Mucosa of gallbladder (tissue), 1 donor: ENCODE results near the gene THSD7B. TPM values are rescaled to one million over a fixed set of nuclear protein-coding genes. Genes with fewer than 3 reads are reported as not detected.

Source experiments
- DNase-seq: peaks from one replicate; pipeline ENCODE4 v3.0.0-alpha.2; 2020; ENCODE audit warnings: low spot score
- total RNA-seq: library from RNA; stranded (reverse); gene quantifications from one replicate; pipeline ENCODE4 v1.2.1, GENCODE V29; 2021
- donor health status: DM: no; HTN: no; CAD: no.

The THSD7B gene
- total RNA-seq, 1 donor from 2014 or later, result 0.75 TPM

- no peak for DNase-seq
Measured at GRCh38 chr2:137154946-137155345, 389.6 kb downstream of the THSD7B start.

GRCh38 chr2:137155356-137156104 is 390.2 kb downstream of the THSD7B start:
- no peak for DNase-seq

GRCh38 chr2:137156221-137156844 is 391.0 kb downstream of the THSD7B start:
- DNase-seq, result no peak

GRCh38 chr2:137157851-137158250 is 392.5 kb downstream of the THSD7B start:
- no peak for DNase-seq

- DNase-seq, result no peak
Measured at GRCh38 chr2:137161250-137161649, 395.9 kb downstream of the THSD7B start.

- no peak for DNase-seq
Measured at GRCh38 chr2:137165968-137166367, 400.6 kb downstream of the THSD7B start.

- no peak for DNase-seq
Measured at GRCh38 chr2:137167651-137168050, 402.3 kb downstream of the THSD7B start.

- DNase-seq, result no peak
Measured at GRCh38 chr2:137168552-137168951, 403.2 kb downstream of the THSD7B start.

- no peak for DNase-seq
Measured at GRCh38 chr2:137172162-137172561, 406.8 kb downstream of the THSD7B start.

GRCh38 chr2:137173463-137173862 is 408.1 kb downstream of the THSD7B start:
- no peak for DNase-seq

- no peak for DNase-seq
Measured at GRCh38 chr2:137175246-137175645, 409.9 kb downstream of the THSD7B start.

GRCh38 chr2:137178951-137179377 is 413.6 kb downstream of the THSD7B start:
- no peak for DNase-seq

GRCh38 chr2:137179542-137179941 is 414.2 kb downstream of the THSD7B start:
- DNase-seq, result no peak

- DNase-seq, result no peak
Measured at GRCh38 chr2:137180012-137180411, 414.7 kb downstream of the THSD7B start.

GRCh38 chr2:137181370-137181769 is 416.0 kb downstream of the THSD7B start:
- DNase-seq, result no peak

- no peak for DNase-seq
Measured at GRCh38 chr2:137182071-137182470, 416.7 kb downstream of the THSD7B start.

- no peak for DNase-seq
Measured at GRCh38 chr2:137183206-137183898, 418.0 kb downstream of the THSD7B start.

- DNase-seq, result no peak
Measured at GRCh38 chr2:137185378-137186078, 420.2 kb downstream of the THSD7B start.

GRCh38 chr2:137187216-137187615 is 421.9 kb downstream of the THSD7B start:
- no peak for DNase-seq

- no peak for DNase-seq
Measured at GRCh38 chr2:137190411-137191195, 425.3 kb downstream of the THSD7B start.
